HG02973 (cell line): Measurements from ENCODE around the gene LTBP1.

Experiments used
- ATAC-seq: cut with Tn5 transposase; IDR thresholded peaks from one replicate; pipeline ENCODE4 v1.9.1; 2021; ENCODE audit warnings: moderate library complexity; ENCODE audit not compliant: unreplicated experiment

Gene LTBP1

GRCh38 chr2:33181466-33181865 is 234.7 kb downstream of the LTBP1 start:
- ATAC-seq = no peak

- no peak for ATAC-seq
These were observed 237.3 kb downstream of the LTBP1 start for GRCh38 chr2:33184041-33184440.

GRCh38 chr2:33186937-33187336 is 240.2 kb downstream of the LTBP1 start:
- no peak for ATAC-seq

GRCh38 chr2:33188799-33189198 is 242.0 kb downstream of the LTBP1 start:
- no peak for ATAC-seq

GRCh38 chr2:33190393-33190937 is 243.7 kb downstream of the LTBP1 start:
- ATAC-seq = no peak

GRCh38 chr2:33195891-33196290 is 249.1 kb downstream of the LTBP1 start:
- no peak for ATAC-seq

- no peak for ATAC-seq
These were observed 249.9 kb downstream of the LTBP1 start for GRCh38 chr2:33196700-33197099.

- ATAC-seq = no peak
These were observed 250.6 kb downstream of the LTBP1 start for GRCh38 chr2:33197198-33197938.

GRCh38 chr2:33202641-33203522 is 256.1 kb downstream of the LTBP1 start:
- ATAC-seq = no peak

- ATAC-seq = peak; percentile 50
These were observed 258.2 kb downstream of the LTBP1 start for GRCh38 chr2:33204945-33205344.

- ATAC-seq = peak; percentile 96
These were observed 259.1 kb downstream of the LTBP1 start for GRCh38 chr2:33205693-33206434.

- ATAC-seq = no peak
These were observed 260.5 kb downstream of the LTBP1 start for GRCh38 chr2:33207151-33207740.

GRCh38 chr2:33208400-33208799 is 261.6 kb downstream of the LTBP1 start:
- no peak for ATAC-seq

GRCh38 chr2:33209976-33210375 is 263.2 kb downstream of the LTBP1 start:
- ATAC-seq = no peak

GRCh38 chr2:33210626-33211025 is 263.9 kb downstream of the LTBP1 start:
- no peak for ATAC-seq

GRCh38 chr2:33212151-33212550 is 265.4 kb downstream of the LTBP1 start:
- no peak for ATAC-seq

- no peak for ATAC-seq
These were observed 266.5 kb downstream of the LTBP1 start for GRCh38 chr2:33213244-33213643.

- no peak for ATAC-seq
These were observed 266.9 kb downstream of the LTBP1 start for GRCh38 chr2:33213648-33214047.

GRCh38 chr2:33214436-33214835 is 267.7 kb downstream of the LTBP1 start:
- ATAC-seq = no peak

- ATAC-seq = no peak
These were observed 268.1 kb downstream of the LTBP1 start for GRCh38 chr2:33214857-33215256.

GRCh38 chr2:33215299-33215698 is 268.5 kb downstream of the LTBP1 start:
- no peak for ATAC-seq
